Lower leg skin (tissue), 4 donors: ENCODE data around the gene KRT6A. TPM values are rescaled to one million over a fixed set of nuclear protein-coding genes. Genes with fewer than 3 reads are reported as not detected.

Experiments used
- DNase-seq, 2 donors: peaks; one replicate each; pipeline ENCODE4 v3.0.0-alpha.2; 2019; ENCODE audit warnings: low spot score in 2 of 2
- H3K4me3 ChIP-seq: fragments of 200-600 bp; sonication (generic); 2 replicates; pipeline ENCODE4 v1.5.1; 2017; ENCODE audit warnings: mild to moderate bottlenecking, low read depth; ENCODE audit not compliant: poor library complexity, severe bottlenecking
- POLR2A ChIP-seq, 2 donors: fragments of 450-650 bp; IDR thresholded peaks; one replicate each; pipeline ENCODE4 v1.6.1; 2016 to 2017; ENCODE audit warnings: antibody characterized with exemption in 2 of 2, mild to moderate bottlenecking in 1 of 2, moderate library complexity in 1 of 2
- WGBS, 2 donors: methylation state at CpG; one replicate each; pipeline ENCODE4 v1.1.5; 2018; 5-methylcytosine and 5-hydroxymethylcytosine counted together
- intact Hi-C: fragments of 100-400 bp; cut with DNase I; formaldehyde crosslinking; loops from one replicate; pipeline ENCODE4 v1.15.0; 2023; ENCODE audit warnings: low total_unique reads
- total RNA-seq, 4 donors: library from RNA; depleted of rRNA; stranded (reverse); fragments of >200 nt; gene quantifications; one replicate each; pipeline ENCODE4 v1.1.0, GENCODE V29; 2016
- TF ChIP-seq, protein P1 (sequence below), 3 donors: fragments of 450-650 bp; IDR thresholded peaks; one replicate each; pipeline ENCODE4 v1.5.1; 2016; ENCODE audit warnings: antibody characterized with exemption in 3 of 3, mild to moderate bottlenecking in 3 of 3, moderate library complexity in 2 of 3

The KRT6A gene
- total RNA-seq, 4 donors from 2014 or later: 75.3 to 617 (median 182) TPM

- no peak overlapping the region for H3K4me3 ChIP-seq
Measured at GRCh38 chr12:52537101-52537500, 44.0 kb upstream of the KRT6A start.

DNA sequence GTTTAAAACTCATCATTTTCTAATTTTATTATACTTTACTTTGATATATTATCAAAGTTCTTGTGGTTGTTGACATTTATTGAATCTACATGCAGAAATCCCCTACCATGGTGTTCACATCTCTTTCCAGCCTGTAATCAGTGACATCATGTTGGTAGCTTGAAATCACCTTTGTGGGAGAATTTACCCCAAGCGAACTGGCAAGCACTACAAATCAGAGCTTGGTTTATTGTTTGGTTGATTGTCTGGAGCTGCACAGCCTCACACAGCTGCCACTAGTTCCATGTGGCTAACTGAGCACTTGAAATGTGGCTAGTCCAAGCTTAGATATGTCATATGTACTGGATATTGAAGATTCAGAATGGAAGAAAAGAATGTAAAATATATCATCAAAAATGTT lies 42.5 kb upstream of the KRT6A start:
- 82 to 88% methylated on average over 1 of the region's 1 CpG for WGBS, 2 donors
- intact Hi-C loops: no loop called here
- TF ChIP-seq, protein P1, sequence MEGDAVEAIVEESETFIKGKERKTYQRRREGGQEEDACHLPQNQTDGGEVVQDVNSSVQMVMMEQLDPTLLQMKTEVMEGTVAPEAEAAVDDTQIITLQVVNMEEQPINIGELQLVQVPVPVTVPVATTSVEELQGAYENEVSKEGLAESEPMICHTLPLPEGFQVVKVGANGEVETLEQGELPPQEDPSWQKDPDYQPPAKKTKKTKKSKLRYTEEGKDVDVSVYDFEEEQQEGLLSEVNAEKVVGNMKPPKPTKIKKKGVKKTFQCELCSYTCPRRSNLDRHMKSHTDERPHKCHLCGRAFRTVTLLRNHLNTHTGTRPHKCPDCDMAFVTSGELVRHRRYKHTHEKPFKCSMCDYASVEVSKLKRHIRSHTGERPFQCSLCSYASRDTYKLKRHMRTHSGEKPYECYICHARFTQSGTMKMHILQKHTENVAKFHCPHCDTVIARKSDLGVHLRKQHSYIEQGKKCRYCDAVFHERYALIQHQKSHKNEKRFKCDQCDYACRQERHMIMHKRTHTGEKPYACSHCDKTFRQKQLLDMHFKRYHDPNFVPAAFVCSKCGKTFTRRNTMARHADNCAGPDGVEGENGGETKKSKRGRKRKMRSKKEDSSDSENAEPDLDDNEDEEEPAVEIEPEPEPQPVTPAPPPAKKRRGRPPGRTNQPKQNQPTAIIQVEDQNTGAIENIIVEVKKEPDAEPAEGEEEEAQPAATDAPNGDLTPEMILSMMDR (IDR thresholded peaks at IDR 0.05): no peak
- no peak for DNase-seq
- H3K4me3 ChIP-seq: no peak overlapping the region

More at GRCh38 chr12:52537101-52537500, 44.0 kb upstream of the KRT6A start:
- TF ChIP-seq, protein P1 (IDR thresholded peaks at IDR 0.05): no peak
- no peak for TF ChIP-seq POLR2A (IDR thresholded peaks at IDR 0.05)
- intact Hi-C loops: no loop called here
- DNase-seq: no peak
- WGBS, 2 donors: 51 to 57% methylated on average over 3 of the region's 3 CpGs

DNA sequence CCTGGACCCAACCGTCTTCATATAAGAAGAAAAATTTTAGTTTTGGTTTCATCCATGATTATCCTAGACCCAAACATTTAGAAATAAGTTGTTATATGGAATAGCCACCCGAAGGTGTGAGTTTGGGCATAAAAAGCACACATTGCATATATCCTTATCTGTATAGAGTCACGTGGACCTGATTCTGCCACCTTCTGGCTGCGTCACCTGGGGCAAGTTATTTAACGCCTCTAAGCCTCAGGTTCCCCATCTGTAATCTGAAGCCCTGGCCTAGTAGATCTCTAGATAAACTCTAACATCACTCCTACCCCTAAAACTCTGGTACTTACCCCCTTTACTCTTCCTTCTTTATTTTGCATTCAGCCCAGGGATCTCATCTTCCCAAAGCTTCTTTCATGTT lies 41.4 kb upstream of the KRT6A start:
- intact Hi-C loops: no loop called here
- 95 to 96% methylated on average over 5 of the region's 5 CpGs for WGBS, 2 donors
- DNase-seq: no peak
- TF ChIP-seq, protein P1 (IDR thresholded peaks at IDR 0.05): no peak
- no peak for TF ChIP-seq POLR2A (IDR thresholded peaks at IDR 0.05)
- H3K4me3 ChIP-seq: no peak overlapping the region

GRCh38 chr12:52533686-52534470 lies 40.8 kb upstream of the KRT6A start:
- no peak overlapping the region for H3K4me3 ChIP-seq
- intact Hi-C loops: no loop called here
- TF ChIP-seq, protein P1 (IDR thresholded peaks at IDR 0.05): no peak
- no peak for TF ChIP-seq POLR2A (IDR thresholded peaks at IDR 0.05)
- no peak for DNase-seq
- 62 to 68% methylated on average over 10 of the region's 10 CpGs for WGBS, 2 donors

DNA sequence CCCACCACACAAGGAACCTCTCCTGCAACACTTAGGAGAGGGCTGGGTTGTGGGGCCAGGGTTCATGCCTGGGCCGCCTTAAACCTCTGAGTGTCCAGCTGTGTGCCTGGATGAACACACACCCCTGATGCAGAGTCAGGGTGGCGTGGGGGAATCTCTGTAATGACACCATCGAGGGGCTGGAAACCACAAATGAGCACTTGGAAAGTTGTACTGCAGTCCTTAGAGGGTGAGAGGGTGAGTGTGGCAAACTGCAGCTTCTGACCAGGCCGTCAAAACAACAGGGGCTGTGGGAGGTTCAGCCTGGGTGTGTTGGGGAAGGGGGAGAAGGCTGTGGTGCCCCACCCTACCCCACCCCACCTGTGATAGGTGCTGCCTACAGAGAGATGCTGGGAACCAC lies 39.6 kb upstream of the KRT6A start:
- WGBS, 2 donors: 77 to 81% methylated on average over 4 of the region's 4 CpGs
- no peak for TF ChIP-seq POLR2A (IDR thresholded peaks at IDR 0.05)
- TF ChIP-seq, protein P1 (IDR thresholded peaks at IDR 0.05): no peak
- intact Hi-C loops: no loop called here
- no peak overlapping the region for H3K4me3 ChIP-seq
- DNase-seq: no peak
